Choroid plexus epithelial cell (primary cell): ENCODE results near the gene PERP.
"Not testable (repeated sequence)": the region's sequence is repeated elsewhere in the genome, so short reads cannot be mapped to it uniquely, and the experiment has no call there.

Source experiments
- DNase-seq: peaks from one replicate; pipeline ENCODE4 v3.0.0-alpha.2; 2010; ENCODE audit warnings: low read depth
- H3K4me3 ChIP-seq: 2 replicates; pipeline ENCODE4 v1.5.1; 2011; ENCODE audit warnings: low read depth, mild to moderate bottlenecking, control low read depth, low read length, moderate library complexity
- CTCF ChIP-seq: conservative IDR thresholded peaks from 2 replicates; pipeline ENCODE4 v1.5.1; 2011; ENCODE audit warnings: low read depth, mild to moderate bottlenecking, control low read depth, inconsistent platforms, low read length, moderate library complexity

PERP gene

GRCh38 chr6:138124096-138124495 is 16.9 kb upstream of the PERP start:
- no peak for DNase-seq
- no peak overlapping the region for H3K4me3 ChIP-seq
- no peak for TF ChIP-seq CTCF

GRCh38 chr6:138119976-138120375 is 12.8 kb upstream of the PERP start:
- no peak overlapping the region for H3K4me3 ChIP-seq
- TF ChIP-seq CTCF: no peak
- DNase-seq: no peak

- not testable (repeated sequence) for H3K4me3 ChIP-seq, DNase-seq
Observed at GRCh38 chr6:138119229-138119628, 12.0 kb upstream of the PERP start.

- no peak overlapping the region for H3K4me3 ChIP-seq
- no peak for TF ChIP-seq CTCF
- DNase-seq: no peak
Observed at GRCh38 chr6:138117376-138117914, 10.2 kb upstream of the PERP start.

GRCh38 chr6:138116661-138116999 is 9.4 kb upstream of the PERP start:
- TF ChIP-seq CTCF: no peak

GRCh38 chr6:138115877-138116660 is 8.8 kb upstream of the PERP start:
- TF ChIP-seq CTCF: peak; percentile 75
- no peak overlapping the region for H3K4me3 ChIP-seq
- peak; percentile 86 for DNase-seq

More at GRCh38 chr6:138116661-138116999, 9.4 kb upstream of the PERP start:
- DNase-seq: no peak
- H3K4me3 ChIP-seq: no peak overlapping the region

GRCh38 chr6:138115201-138115600 is 8.0 kb upstream of the PERP start:
- H3K4me3 ChIP-seq: no peak overlapping the region
- no peak for DNase-seq
- no peak for TF ChIP-seq CTCF
